Measurements from ENCODE around the gene UBE2L6. TPM values are rescaled to one million over a fixed set of nuclear protein-coding genes. Genes with fewer than 3 reads are reported as not detected.

Gene UBE2L6
- total and polyA plus RNA-seq, 2 donors (not counting 1 experiment from before 2014, with no cell fraction given), result 63.5 to 70.7 TPM

DNA sequence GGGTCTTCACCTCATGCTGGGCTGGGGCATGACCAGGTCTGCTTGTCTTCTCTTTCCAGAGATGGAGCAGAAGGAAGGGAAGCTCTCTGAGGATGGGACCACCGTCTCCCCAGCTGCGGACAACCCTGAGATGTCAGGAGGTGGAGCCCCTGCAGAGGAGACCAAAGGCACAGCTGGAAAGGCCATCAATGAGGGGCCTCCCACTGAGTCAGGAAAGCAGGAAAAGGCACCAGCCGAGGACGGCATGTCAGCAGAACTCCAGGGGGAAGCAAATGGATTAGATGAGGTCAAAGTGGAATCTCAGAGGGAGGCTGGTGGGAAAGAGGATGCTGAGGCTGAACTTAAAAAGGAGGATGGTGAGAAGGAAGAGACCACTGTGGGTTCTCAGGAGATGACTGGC is 24.9 kb downstream of the UBE2L6 start:
- H3K9me3 Mint-ChIP-seq (ENCODE audit: insufficient read depth), result no peaks in the 10 kb centered on the region
- no peaks in the 10 kb centered on the region for H3K27me3 ChIP-seq (replicated peaks in 1 of 4; ENCODE audit: control extremely low read depth in 1 of 4, control insufficient read depth in 3 of 4, insufficient read depth in 4 of 4, low read length in 3 of 4)
- POLR2A ChIA-PET, result no interaction called here

DNA sequence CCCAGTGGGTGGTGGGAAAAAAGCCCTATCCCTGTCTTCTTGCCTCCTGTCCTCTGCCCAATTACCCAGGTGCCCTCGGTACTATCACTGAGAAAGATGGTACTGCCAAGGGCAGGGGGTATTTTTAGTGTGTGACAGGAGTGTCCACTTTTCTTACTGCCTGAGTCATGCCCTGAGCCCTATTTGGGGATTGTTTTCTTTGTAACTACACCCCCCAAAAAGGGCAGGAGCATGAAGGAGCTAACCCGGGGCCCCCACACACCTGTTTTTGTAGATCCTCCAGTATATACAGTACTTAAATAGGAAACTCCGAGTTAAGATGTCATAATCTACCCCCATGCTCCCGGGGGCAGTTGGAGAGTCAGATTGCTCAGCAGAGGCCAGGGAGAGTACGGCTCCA is 26.3 kb downstream of the UBE2L6 start:
- DNase-seq, result no peak
- WGBS (ENCODE audit: insufficient coverage), result 90% methylated on average over 3 of the region's 5 CpGs
- Histone ChIP-seq H3K27ac (ENCODE audit: low read length in 2 of 2) (no peak overlapping the region), H3K36me3 (replicated peaks in 1 of 2; ENCODE audit: control extremely low read depth in 1 of 2, control insufficient read depth in 1 of 2, extremely low read depth in 1 of 2, insufficient read depth in 2 of 2, low read length in 1 of 2) (no peaks in the 10 kb centered on the region), H3K9me3 (ENCODE audit: control extremely low read depth in 1 of 3, control insufficient read depth in 2 of 3, insufficient read depth in 1 of 3, low read length in 2 of 3) (no peaks in the 10 kb centered on the region), H3K4me3 (ENCODE audit: control extremely low read depth in 1 of 5, extremely low read depth in 1 of 5, insufficient read depth in 1 of 5, low read depth in 2 of 5, low read length in 4 of 5) (no peak overlapping the region), H3K4me2 (replicated peaks; ENCODE audit: low read depth, low read length, poor library complexity, severe bottlenecking) (no peak overlapping the region), H4K20me1 (ENCODE audit: control insufficient read depth, insufficient read depth, low read length, poor library complexity, severe bottlenecking) (no peaks in the 10 kb centered on the region), H3K4me1 (ENCODE audit: control insufficient read depth in 2 of 2, insufficient read depth in 2 of 2, low read length in 2 of 2) (no peaks in the 10 kb centered on the region), H3K79me2 (ENCODE audit: control insufficient read depth, insufficient read depth, low read length) (no peaks in the 10 kb centered on the region), H3K9ac (ENCODE audit: low read length) (no peak overlapping the region), H2AFZ (ENCODE audit: insufficient read depth, low read depth, low read length, poor library complexity, severe bottlenecking) (no peak overlapping the region), H3K27me3 (replicated peaks in 1 of 4; ENCODE audit: control extremely low read depth in 1 of 4, control insufficient read depth in 3 of 4, insufficient read depth in 4 of 4, low read length in 3 of 4) (no peaks in the 10 kb centered on the region)
- Mint-ChIP-seq H3K27ac (no peak overlapping the region), H3K27me3 (no peaks in the 10 kb centered on the region), H3K9me3 (ENCODE audit: insufficient read depth) (no peaks in the 10 kb centered on the region), H3K4me3 (no peak overlapping the region), H3K4me1 (no peaks in the 10 kb centered on the region)
- CTCF ChIA-PET, result no interaction called here
- ATAC-seq (ENCODE audit: low read depth), result no peak
- TF ChIP-seq EZH2 (IDR thresholded peaks at IDR 0.05; ENCODE audit: borderline replicate concordance, insufficient read depth, low read depth, low read length, poor library complexity, severe bottlenecking) (no peak), CTCF (IDR thresholded peaks at IDR 0.05) (no peak)
- POLR2A ChIA-PET, result no interaction called here
- intact Hi-C loops (cut with micrococcal nuclease), result no loop called here

More for the DNA sequence above, 24.9 kb downstream of the UBE2L6 start:
- intact Hi-C loops (cut with micrococcal nuclease), result no loop called here
- H3K9ac ChIP-seq (ENCODE audit: low read length), result no peak overlapping the region
- H3K27ac Mint-ChIP-seq, result no peak overlapping the region
- no peak overlapping the region for H3K4me3 ChIP-seq (ENCODE audit: control extremely low read depth in 1 of 5, extremely low read depth in 1 of 5, insufficient read depth in 1 of 5, low read depth in 2 of 5, low read length in 4 of 5)
- no peak for ATAC-seq (ENCODE audit: low read depth)
- no peak overlapping the region for H2AFZ ChIP-seq (ENCODE audit: insufficient read depth, low read depth, low read length, poor library complexity, severe bottlenecking)
- no peaks in the 10 kb centered on the region for H3K9me3 ChIP-seq (ENCODE audit: control extremely low read depth in 1 of 3, control insufficient read depth in 2 of 3, insufficient read depth in 1 of 3, low read length in 2 of 3)
- H3K27ac ChIP-seq (ENCODE audit: low read length in 2 of 2), result no peak overlapping the region
- no peak overlapping the region for H3K4me2 ChIP-seq (replicated peaks; ENCODE audit: low read depth, low read length, poor library complexity, severe bottlenecking)
- CTCF ChIA-PET, result interaction anchor here (0.7 to 1.1 kb wide), 2 partner anchors 26 to 98 kb away, joined by 3 read pairs; no protein-coding TSS in a partner anchor
- no peaks in the 10 kb centered on the region for H3K36me3 ChIP-seq (replicated peaks in 1 of 2; ENCODE audit: control extremely low read depth in 1 of 2, control insufficient read depth in 1 of 2, extremely low read depth in 1 of 2, insufficient read depth in 2 of 2, low read length in 1 of 2)
- peaks cover 6 to 9% of the 10 kb centered on the region in 2 donors for H3K4me1 ChIP-seq (ENCODE audit: control insufficient read depth in 2 of 2, insufficient read depth in 2 of 2, low read length in 2 of 2)
- no peaks in the 10 kb centered on the region for H3K27me3 Mint-ChIP-seq
- H3K4me3 Mint-ChIP-seq, result no peak overlapping the region
- peaks cover 6% of the 10 kb centered on the region for H3K4me1 Mint-ChIP-seq
- DNase-seq, result no peak
- 92% methylated on average over 4 of the region's 4 CpGs for WGBS (ENCODE audit: insufficient coverage)
- H4K20me1 ChIP-seq (ENCODE audit: control insufficient read depth, insufficient read depth, low read length, poor library complexity, severe bottlenecking), result no peaks in the 10 kb centered on the region
- no peaks in the 10 kb centered on the region for H3K79me2 ChIP-seq (ENCODE audit: control insufficient read depth, insufficient read depth, low read length)
- TF ChIP-seq CTCF (IDR thresholded peaks at IDR 0.05), result no peak
- no peak for TF ChIP-seq EZH2 (IDR thresholded peaks at IDR 0.05; ENCODE audit: borderline replicate concordance, insufficient read depth, low read depth, low read length, poor library complexity, severe bottlenecking)

Data from B cell (primary cell).